Measurements from ENCODE around the gene NFYA. TPM values are rescaled to one million over a fixed set of nuclear protein-coding genes. Genes with fewer than 3 reads are reported as not detected.
"Not testable (repeated sequence)": the region's sequence is repeated elsewhere in the genome, so short reads cannot be mapped to it uniquely, and the experiment has no call there.

NFYA gene
- total RNA-seq, 4 donors from 2014 or later: 10.9 to 43.6 (median 18.4) TPM

DNA sequence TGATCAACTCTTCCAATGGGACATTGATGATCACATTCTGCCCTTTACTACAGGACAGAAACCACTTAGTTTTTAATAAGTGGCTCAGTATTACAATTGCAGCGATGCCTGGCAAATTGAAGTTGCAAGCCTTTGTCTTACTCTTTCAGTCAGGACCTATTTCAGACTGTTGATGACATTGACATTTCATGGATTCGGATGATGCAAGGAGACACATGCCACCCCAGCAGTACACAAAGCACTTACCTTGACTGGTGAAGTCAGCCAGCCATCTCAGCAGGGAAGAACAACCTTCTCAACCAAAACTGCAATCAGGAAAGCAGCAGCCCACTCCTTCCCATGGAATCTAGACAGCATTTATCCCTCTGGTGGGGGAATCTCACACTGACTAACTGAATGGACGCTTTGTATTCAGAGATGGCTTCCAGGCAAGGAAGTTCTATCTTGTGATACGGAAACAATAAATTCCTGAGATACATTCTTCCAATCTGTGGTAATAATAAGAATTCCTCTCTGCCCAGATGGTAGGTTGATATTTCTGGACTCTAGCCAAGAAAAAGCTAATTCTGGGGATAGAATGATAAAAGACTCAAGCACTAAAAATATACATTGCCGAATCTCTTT is 24.8 kb downstream of the NFYA start:
- TF ChIP-seq, protein P1, sequence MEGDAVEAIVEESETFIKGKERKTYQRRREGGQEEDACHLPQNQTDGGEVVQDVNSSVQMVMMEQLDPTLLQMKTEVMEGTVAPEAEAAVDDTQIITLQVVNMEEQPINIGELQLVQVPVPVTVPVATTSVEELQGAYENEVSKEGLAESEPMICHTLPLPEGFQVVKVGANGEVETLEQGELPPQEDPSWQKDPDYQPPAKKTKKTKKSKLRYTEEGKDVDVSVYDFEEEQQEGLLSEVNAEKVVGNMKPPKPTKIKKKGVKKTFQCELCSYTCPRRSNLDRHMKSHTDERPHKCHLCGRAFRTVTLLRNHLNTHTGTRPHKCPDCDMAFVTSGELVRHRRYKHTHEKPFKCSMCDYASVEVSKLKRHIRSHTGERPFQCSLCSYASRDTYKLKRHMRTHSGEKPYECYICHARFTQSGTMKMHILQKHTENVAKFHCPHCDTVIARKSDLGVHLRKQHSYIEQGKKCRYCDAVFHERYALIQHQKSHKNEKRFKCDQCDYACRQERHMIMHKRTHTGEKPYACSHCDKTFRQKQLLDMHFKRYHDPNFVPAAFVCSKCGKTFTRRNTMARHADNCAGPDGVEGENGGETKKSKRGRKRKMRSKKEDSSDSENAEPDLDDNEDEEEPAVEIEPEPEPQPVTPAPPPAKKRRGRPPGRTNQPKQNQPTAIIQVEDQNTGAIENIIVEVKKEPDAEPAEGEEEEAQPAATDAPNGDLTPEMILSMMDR (IDR thresholded peaks at IDR 0.05): no peak
- TF ChIP-seq POLR2A (IDR thresholded peaks at IDR 0.05): no peak
- H3K27ac ChIP-seq: no peak overlapping the region

DNA sequence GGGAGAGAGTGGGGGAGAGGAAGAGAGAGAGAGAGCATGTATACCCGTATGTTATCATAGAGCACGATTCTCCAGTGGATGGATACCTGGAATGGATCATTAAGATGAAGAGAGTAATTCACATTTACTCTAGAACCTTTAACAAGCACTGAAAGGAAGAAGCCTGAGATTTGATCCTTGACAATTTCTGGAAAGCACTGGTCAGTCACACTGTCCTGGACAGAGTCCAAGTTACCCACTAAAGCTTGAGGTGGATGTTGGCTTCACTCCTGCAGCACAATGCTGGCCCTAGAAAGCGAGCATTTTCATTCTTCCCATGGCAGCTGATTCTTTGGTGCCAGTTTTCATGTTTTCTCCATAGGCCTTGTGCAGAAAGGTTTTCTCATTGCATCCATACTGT is 25.6 kb downstream of the NFYA start:
- Histone ChIP-seq H3K36me3 (no peaks in the 10 kb centered on the region), H3K9me3 (no peaks in the 10 kb centered on the region), H3K4me1 (no peaks in the 10 kb centered on the region), H3K27ac (no peak overlapping the region), H3K27me3 (no peaks in the 10 kb centered on the region), H3K4me3 (no peak overlapping the region)
- no peak for DNase-seq
- no peak for TF ChIP-seq POLR2A (IDR thresholded peaks at IDR 0.05)
- TF ChIP-seq, protein P1 (IDR thresholded peaks at IDR 0.05): no peak
- intact Hi-C loops (cut with DNase I; ENCODE audit: low total_unique reads): no loop called here

More for the DNA sequence above, 24.8 kb downstream of the NFYA start:
- H3K36me3 ChIP-seq: no peaks in the 10 kb centered on the region
- H3K4me1 ChIP-seq: no peaks in the 10 kb centered on the region
- no peaks in the 10 kb centered on the region for H3K9me3 ChIP-seq
- no peak for DNase-seq
- intact Hi-C loops (cut with DNase I; ENCODE audit: low total_unique reads): no loop called here
- no peaks in the 10 kb centered on the region for H3K27me3 ChIP-seq
- H3K4me3 ChIP-seq: no peak overlapping the region

- no peaks in the 10 kb centered on the region for H3K27me3 ChIP-seq
- no peaks in the 10 kb centered on the region for H3K9me3 ChIP-seq
- no peaks in the 10 kb centered on the region for H3K36me3 ChIP-seq
- intact Hi-C loops (cut with DNase I; ENCODE audit: low total_unique reads): no loop called here
- no peaks in the 10 kb centered on the region for H3K4me1 ChIP-seq
- no peak overlapping the region for H3K4me3 ChIP-seq
- TF ChIP-seq, protein P1 (IDR thresholded peaks at IDR 0.05): no peak
- no peak for TF ChIP-seq POLR2A (IDR thresholded peaks at IDR 0.05)
- peak in 1 of 2 donors; percentile 15 for DNase-seq
- no peak overlapping the region for H3K27ac ChIP-seq
These were observed 28.1 kb downstream of the NFYA start for GRCh38 chr6:41100871-41101287.

DNA sequence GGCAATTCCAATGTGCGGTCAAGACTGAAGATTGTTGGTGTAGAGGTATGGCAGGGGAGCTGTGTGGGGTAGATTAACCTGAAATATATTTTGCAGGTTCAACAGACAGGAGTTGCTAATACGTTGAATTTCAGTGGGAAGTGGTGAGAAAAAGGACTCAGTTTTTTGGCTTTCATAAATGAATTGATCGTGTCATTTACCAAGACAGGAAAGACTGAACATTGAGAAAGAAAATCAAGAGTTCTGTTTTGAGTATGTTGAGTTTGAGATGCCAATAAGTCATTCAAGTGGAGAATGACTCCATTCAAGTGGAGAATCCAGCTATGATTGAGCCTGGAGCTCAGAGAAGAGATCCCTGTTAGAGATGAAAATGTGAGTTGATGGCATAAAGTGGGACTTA is 31.1 kb downstream of the NFYA start:
- TF ChIP-seq, protein P1 (IDR thresholded peaks at IDR 0.05): no peak
- TF ChIP-seq POLR2A (IDR thresholded peaks at IDR 0.05): no peak
- H3K9me3 ChIP-seq: no peaks in the 10 kb centered on the region
- no peak overlapping the region for H3K27ac ChIP-seq
- no peak overlapping the region for H3K4me3 ChIP-seq
- H3K4me1 ChIP-seq: no peaks in the 10 kb centered on the region
- H3K27me3 ChIP-seq: no peaks in the 10 kb centered on the region
- no peak for DNase-seq
- H3K36me3 ChIP-seq: no peaks in the 10 kb centered on the region
- intact Hi-C loops (cut with DNase I; ENCODE audit: low total_unique reads): no loop called here

DNA sequence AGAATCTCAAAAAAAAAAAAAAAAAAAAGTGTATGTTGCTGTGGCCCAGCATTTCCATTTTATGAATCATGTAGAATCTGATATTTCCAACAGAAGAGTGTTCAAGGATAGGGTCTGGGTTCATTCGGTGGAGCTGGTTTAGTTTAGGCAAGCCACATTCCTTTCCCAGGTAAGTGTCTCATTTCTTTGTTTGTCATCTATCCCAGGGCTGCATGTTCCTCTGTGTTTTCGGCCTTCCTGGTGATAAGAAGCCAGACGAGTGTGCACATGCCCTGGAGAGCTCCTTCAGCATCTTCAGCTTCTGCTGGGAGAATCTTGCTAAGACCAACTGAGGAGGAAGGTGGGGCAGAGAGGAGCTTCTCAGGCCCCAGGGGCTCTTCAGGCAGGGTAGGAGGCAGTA is 38.2 kb downstream of the NFYA start:
- intact Hi-C loops (cut with DNase I; ENCODE audit: low total_unique reads): no loop called here
- Histone ChIP-seq H3K27ac (no peak overlapping the region), H3K36me3 (no peaks in the 10 kb centered on the region), H3K9me3 (no peaks in the 10 kb centered on the region), H3K4me3 (no peak overlapping the region), H3K27me3 (no peaks in the 10 kb centered on the region), H3K4me1 (no peaks in the 10 kb centered on the region)
- no peak for DNase-seq
- TF ChIP-seq POLR2A (IDR thresholded peaks at IDR 0.05): no peak
- TF ChIP-seq, protein P1 (IDR thresholded peaks at IDR 0.05): no peak

DNA sequence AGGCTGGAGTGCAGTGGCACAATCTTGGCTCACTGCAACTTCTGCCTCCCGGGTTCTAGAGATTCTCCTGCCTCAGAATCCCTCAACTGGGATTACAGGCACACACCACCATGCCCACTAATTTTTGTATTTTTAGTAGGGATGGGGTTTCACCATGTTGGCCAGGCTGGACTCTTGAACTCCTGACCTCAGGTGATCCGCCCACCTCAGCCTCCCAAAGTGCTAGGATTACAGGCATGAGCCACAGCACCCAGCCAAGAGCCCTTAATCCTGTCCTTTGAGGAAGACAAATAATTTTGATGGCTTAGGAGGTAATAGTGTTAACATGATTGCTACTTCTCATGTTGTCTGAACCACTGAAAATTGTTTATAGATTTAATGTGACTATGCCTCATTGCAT is 42.3 kb downstream of the NFYA start:
- H3K36me3 ChIP-seq; H3K9me3 ChIP-seq; DNase-seq; H3K4me3 ChIP-seq; H3K27ac ChIP-seq; H3K27me3 ChIP-seq; intact Hi-C loops (cut with DNase I; ENCODE audit: low total_unique reads); H3K4me1 ChIP-seq: not testable (repeated sequence)

Data from uterus (tissue), 4 donors.